GM06990 (cell line): Measurements from ENCODE around the gene ZDHHC14.

ENCODE experiments used
- DNase-seq: peaks from one replicate; pipeline ENCODE4 v3.0.0-alpha.2; 2011; ENCODE audit not compliant: insufficient read length; ENCODE audit errors: extremely low read depth
- H3K27me3 ChIP-seq: replicated peaks from 2 replicates; pipeline ENCODE4 v1.6.0; 2011; ENCODE audit warnings: low read length; ENCODE audit not compliant: control insufficient read depth, insufficient read depth
- H3K36me3 ChIP-seq: 2 replicates; pipeline ENCODE4 v1.5.1; 2011; ENCODE audit warnings: low read length; ENCODE audit not compliant: control insufficient read depth, insufficient read depth
- H3K4me3 ChIP-seq: replicated peaks from 2 replicates; pipeline ENCODE4 v1.5.1; 2011; ENCODE audit warnings: low read depth, mild to moderate bottlenecking, control low read depth, low read length
- CTCF ChIP-seq: IDR thresholded peaks from 2 replicates; pipeline ENCODE4 v1.5.1; 2011; ENCODE audit warnings: low read length, control low read depth, mild to moderate bottlenecking, inconsistent platforms; ENCODE audit not compliant: insufficient read depth, poor library complexity, severe bottlenecking

ZDHHC14 gene

GRCh38 chr6:157528931-157529653 is 148.1 kb downstream of the ZDHHC14 start:
- H3K36me3 ChIP-seq: no peaks in the 10 kb centered on the region
- no peak for DNase-seq
- TF ChIP-seq CTCF: no peak
- H3K4me3 ChIP-seq: no peak overlapping the region
- no peaks in the 10 kb centered on the region for H3K27me3 ChIP-seq

DNA sequence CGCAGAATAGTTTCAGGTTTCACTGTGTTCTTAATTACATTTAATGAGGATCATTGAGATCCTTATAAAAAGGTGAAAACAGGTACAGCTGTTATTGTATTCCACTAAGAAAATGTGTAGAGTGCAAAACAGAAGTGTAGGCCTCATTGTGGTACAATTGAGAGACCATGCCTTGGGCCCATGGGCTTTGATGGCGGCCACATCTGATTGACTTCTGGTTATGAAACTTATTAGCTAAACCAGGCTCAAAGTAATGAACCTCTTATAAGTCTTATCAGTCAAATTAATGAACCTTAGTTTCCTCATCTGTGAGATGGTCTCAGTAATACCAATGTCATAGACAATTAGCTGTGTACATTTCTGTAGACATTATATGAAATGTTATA is 148.7 kb downstream of the ZDHHC14 start:
- Histone ChIP-seq H3K36me3 (no peaks in the 10 kb centered on the region), H3K4me3 (no peak overlapping the region), H3K27me3 (no peaks in the 10 kb centered on the region)
- no peak for DNase-seq
- TF ChIP-seq CTCF: no peak

DNA sequence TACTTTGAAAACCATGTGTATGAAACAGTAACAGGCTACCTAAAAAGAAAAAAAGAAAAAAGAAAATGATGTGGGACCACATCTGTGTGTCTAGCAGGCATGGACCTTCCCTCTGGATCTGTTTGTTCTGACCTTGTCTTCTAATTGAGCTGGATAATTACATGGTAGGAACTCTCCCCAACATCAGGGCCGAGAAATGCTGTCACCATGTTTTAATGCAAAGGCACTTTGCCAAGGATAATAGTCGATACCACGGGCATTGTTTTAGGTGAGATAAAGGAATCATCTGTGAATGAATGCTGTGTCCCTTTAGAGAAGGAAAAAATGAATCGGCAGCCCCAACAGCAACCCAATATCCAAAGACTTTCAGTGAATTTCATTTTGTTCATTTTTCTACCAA is 149.1 kb downstream of the ZDHHC14 start:
- no peak for TF ChIP-seq CTCF
- Histone ChIP-seq H3K4me3 (no peak overlapping the region), H3K36me3 (no peaks in the 10 kb centered on the region), H3K27me3 (no peaks in the 10 kb centered on the region)
- DNase-seq: no peak

DNA sequence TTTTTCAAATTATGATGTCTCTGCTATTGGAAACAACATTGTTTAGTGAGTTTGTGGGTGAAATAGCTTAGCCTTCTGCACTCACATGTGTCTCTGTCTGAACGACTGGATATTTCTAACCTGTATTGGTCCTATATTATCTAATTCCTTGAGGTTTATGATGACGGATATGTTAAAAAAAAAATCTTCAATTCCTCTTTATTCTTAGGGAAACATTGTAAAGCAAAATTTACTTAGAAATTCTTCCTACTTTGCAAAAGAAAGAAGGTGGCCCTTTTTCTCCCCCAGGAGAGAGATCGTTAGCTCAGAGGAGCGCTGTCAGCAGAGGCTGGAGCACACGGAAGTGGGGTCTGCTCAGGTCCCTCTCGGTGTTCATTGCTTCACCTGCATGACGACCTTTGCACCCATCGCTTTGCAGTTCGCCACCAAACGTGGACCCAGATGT is 149.8 kb downstream of the ZDHHC14 start:
- TF ChIP-seq CTCF: no peak
- Histone ChIP-seq H3K27me3 (no peaks in the 10 kb centered on the region), H3K4me3 (no peak overlapping the region), H3K36me3 (no peaks in the 10 kb centered on the region)
- DNase-seq: no peak

DNA sequence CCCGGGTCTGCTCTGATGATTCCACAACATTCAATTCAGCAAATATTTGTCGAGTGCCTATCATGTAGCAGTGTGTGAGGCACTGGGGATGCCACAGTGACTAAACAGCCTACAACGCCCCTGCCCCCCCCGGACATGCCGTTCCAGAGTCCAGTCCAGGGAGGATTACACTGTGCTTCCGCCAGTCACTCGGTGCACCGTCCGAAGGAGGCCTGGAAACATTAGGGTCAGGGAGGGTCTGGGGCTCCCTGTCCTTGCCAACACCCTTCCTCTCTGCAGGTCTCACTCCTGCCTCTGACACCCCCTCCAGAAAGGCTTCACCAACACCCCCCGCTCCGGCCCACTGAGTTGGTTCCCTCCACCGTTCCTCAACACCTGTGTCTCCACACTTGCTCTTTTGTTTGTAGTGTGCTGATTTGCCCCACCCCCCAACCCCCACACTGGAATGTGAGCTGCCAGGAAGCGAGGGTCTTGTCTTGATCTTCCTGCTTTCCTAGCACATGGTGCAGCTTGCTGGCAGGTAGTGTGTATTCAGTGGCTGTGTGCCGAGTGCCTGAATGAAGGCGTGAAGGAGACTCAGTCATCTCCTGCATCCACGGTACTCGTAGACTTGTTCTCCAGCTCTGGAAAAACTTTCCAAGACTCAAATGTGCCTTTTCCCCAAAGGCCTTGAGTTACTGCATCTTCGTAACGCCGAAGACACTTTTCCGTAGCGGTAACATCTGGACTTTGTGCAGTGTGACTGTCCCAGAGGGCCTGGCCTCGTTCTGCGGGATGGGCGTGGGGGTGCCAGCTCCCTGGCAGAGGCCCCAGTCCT is 150.4 kb downstream of the ZDHHC14 start:
- H3K27me3 ChIP-seq: no peaks in the 10 kb centered on the region
- DNase-seq: no peak
- no peak for TF ChIP-seq CTCF
- no peaks in the 10 kb centered on the region for H3K36me3 ChIP-seq
- no peak overlapping the region for H3K4me3 ChIP-seq
